ENCODE measurements around the gene KCTD16. TPM values are rescaled to one million over a fixed set of nuclear protein-coding genes. Genes with fewer than 3 reads are reported as not detected.

KCTD16 gene
- total and polyA plus RNA-seq, 2 donors (not counting 1 experiment from before 2014, with no cell fraction given) = not detected

GRCh38 chr5:144503123-144503522, 332.4 kb downstream of the KCTD16 start:
- Histone ChIP-seq H3K9me3 (ENCODE audit: control extremely low read depth in 1 of 3, control insufficient read depth in 2 of 3, insufficient read depth in 1 of 3, low read length in 2 of 3) (no peaks in the 10 kb centered on the region), H3K9ac (ENCODE audit: low read length) (no peak overlapping the region), H3K4me1 (ENCODE audit: control insufficient read depth in 2 of 2, insufficient read depth in 2 of 2, low read length in 2 of 2) (no peaks in the 10 kb centered on the region), H3K27me3 (replicated peaks in 1 of 4; ENCODE audit: control extremely low read depth in 1 of 4, control insufficient read depth in 3 of 4, insufficient read depth in 4 of 4, low read length in 3 of 4) (no peaks in the 10 kb centered on the region), H3K36me3 (replicated peaks in 1 of 2; ENCODE audit: control extremely low read depth in 1 of 2, control insufficient read depth in 1 of 2, extremely low read depth in 1 of 2, insufficient read depth in 2 of 2, low read length in 1 of 2) (no peaks in the 10 kb centered on the region), H2AFZ (ENCODE audit: insufficient read depth, low read depth, low read length, poor library complexity, severe bottlenecking) (no peak overlapping the region), H3K4me3 (ENCODE audit: control extremely low read depth in 1 of 5, extremely low read depth in 1 of 5, insufficient read depth in 1 of 5, low read depth in 2 of 5, low read length in 4 of 5) (no peak overlapping the region), H3K27ac (ENCODE audit: low read length in 2 of 2) (no peak overlapping the region), H3K4me2 (replicated peaks; ENCODE audit: low read depth, low read length, poor library complexity, severe bottlenecking) (no peak overlapping the region), H3K79me2 (ENCODE audit: control insufficient read depth, insufficient read depth, low read length) (no peaks in the 10 kb centered on the region), H4K20me1 (ENCODE audit: control insufficient read depth, insufficient read depth, low read length, poor library complexity, severe bottlenecking) (no peaks in the 10 kb centered on the region)
- intact Hi-C loops (cut with micrococcal nuclease) = no loop called here
- no peak overlapping the region for H3K4me3 Mint-ChIP-seq
- no peaks in the 10 kb centered on the region for H3K4me1 Mint-ChIP-seq
- DNase-seq (no peak), ATAC-seq (ENCODE audit: low read depth) (no peak)
- no peaks in the 10 kb centered on the region for H3K9me3 Mint-ChIP-seq (ENCODE audit: insufficient read depth)
- POLR2A ChIA-PET = no interaction called here
- CTCF ChIA-PET = no interaction called here
- 100% methylated on average over 1 of the region's 2 CpGs for WGBS (ENCODE audit: insufficient coverage)
- TF ChIP-seq CTCF (IDR thresholded peaks at IDR 0.05) (no peak), EZH2 (IDR thresholded peaks at IDR 0.05; ENCODE audit: borderline replicate concordance, insufficient read depth, low read depth, low read length, poor library complexity, severe bottlenecking) (no peak)
- no peaks in the 10 kb centered on the region for H3K27me3 Mint-ChIP-seq
- H3K27ac Mint-ChIP-seq = no peak overlapping the region

GRCh38 chr5:144504929-144505577, 334.4 kb downstream of the KCTD16 start:
- Histone ChIP-seq H3K27ac (ENCODE audit: low read length in 2 of 2) (no peak overlapping the region), H3K27me3 (replicated peaks in 1 of 4; ENCODE audit: control extremely low read depth in 1 of 4, control insufficient read depth in 3 of 4, insufficient read depth in 4 of 4, low read length in 3 of 4) (no peaks in the 10 kb centered on the region), H3K36me3 (replicated peaks in 1 of 2; ENCODE audit: control extremely low read depth in 1 of 2, control insufficient read depth in 1 of 2, extremely low read depth in 1 of 2, insufficient read depth in 2 of 2, low read length in 1 of 2) (no peaks in the 10 kb centered on the region), H3K4me3 (ENCODE audit: control extremely low read depth in 1 of 5, extremely low read depth in 1 of 5, insufficient read depth in 1 of 5, low read depth in 2 of 5, low read length in 4 of 5) (no peak overlapping the region), H3K79me2 (ENCODE audit: control insufficient read depth, insufficient read depth, low read length) (no peaks in the 10 kb centered on the region), H4K20me1 (ENCODE audit: control insufficient read depth, insufficient read depth, low read length, poor library complexity, severe bottlenecking) (no peaks in the 10 kb centered on the region), H3K4me1 (ENCODE audit: control insufficient read depth in 2 of 2, insufficient read depth in 2 of 2, low read length in 2 of 2) (no peaks in the 10 kb centered on the region), H3K4me2 (replicated peaks; ENCODE audit: low read depth, low read length, poor library complexity, severe bottlenecking) (no peak overlapping the region), H3K9me3 (ENCODE audit: control extremely low read depth in 1 of 3, control insufficient read depth in 2 of 3, insufficient read depth in 1 of 3, low read length in 2 of 3) (no peaks in the 10 kb centered on the region), H3K9ac (ENCODE audit: low read length) (no peak overlapping the region), H2AFZ (ENCODE audit: insufficient read depth, low read depth, low read length, poor library complexity, severe bottlenecking) (no peak overlapping the region)
- DNase-seq (no peak), ATAC-seq (ENCODE audit: low read depth) (no peak)
- POLR2A ChIA-PET = no interaction called here
- 17% methylated on average over 1 of the region's 5 CpGs for WGBS (ENCODE audit: insufficient coverage)
- TF ChIP-seq CTCF (IDR thresholded peaks at IDR 0.05) (no peak), EZH2 (IDR thresholded peaks at IDR 0.05; ENCODE audit: borderline replicate concordance, insufficient read depth, low read depth, low read length, poor library complexity, severe bottlenecking) (no peak)
- no peaks in the 10 kb centered on the region for H3K27me3 Mint-ChIP-seq
- H3K4me3 Mint-ChIP-seq = no peak overlapping the region
- CTCF ChIA-PET = no interaction called here
- intact Hi-C loops (cut with micrococcal nuclease) = no loop called here
- H3K9me3 Mint-ChIP-seq (ENCODE audit: insufficient read depth) = no peaks in the 10 kb centered on the region
- H3K27ac Mint-ChIP-seq = no peak overlapping the region
- no peaks in the 10 kb centered on the region for H3K4me1 Mint-ChIP-seq
